ENCODE results near the gene GPD2.
A peak's percentile ranks its signal among the peaks of the same experiment; 100 is the strongest.

Gene GPD2

DNA sequence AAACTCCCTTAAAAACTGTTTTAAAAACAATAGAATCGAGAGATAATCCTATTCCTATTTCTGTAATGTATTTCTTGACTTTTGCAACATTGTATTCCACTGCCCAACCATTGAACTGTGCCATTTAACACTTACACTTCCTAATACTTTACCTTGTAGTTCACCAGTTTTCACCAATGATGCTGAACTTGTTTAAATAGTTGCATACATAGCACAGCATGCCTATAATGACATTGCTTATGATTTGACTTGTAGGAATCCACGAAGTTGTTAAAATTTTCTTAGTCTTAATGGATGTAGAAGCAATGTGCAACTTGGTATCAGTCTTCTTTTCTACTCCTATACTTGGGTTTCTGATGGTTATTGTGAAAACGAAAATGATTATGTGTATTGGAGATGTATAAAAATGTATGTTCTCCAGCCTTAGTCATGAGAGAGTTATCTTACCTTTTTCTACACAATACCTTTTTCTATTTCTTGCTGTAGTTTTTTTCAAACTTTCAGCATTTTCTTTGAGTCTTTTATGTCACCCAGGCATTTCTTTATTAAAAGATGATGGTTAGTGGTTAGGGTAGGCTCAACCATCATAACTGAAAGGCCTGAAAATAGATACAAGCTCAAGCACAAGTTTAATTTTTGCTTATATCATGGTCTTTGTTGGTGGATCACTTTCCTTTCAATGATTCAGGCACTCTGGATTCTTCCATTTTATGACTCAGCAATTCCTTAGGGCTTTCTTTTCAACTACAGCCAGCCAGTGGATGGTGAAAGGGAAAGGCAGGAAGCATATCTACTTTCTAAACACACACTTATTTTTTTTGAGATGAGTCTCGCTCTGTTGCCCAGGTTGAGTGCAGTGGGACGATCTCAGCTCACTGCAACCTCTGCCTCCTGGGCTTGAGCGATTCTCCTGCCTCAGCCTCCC is 9.4 kb downstream of the GPD2 start:
- no peak for DNase-seq (ENCODE audit: low read depth, low spot score)
- TF ChIP-seq POLR2AphosphoS5 (IDR thresholded peaks at IDR 0.05; ENCODE audit: borderline replicate concordance, low read depth, low read length): no peak
- TF ChIP-seq EZH2 (IDR thresholded peaks at IDR 0.05): no peak
- no peak for TF ChIP-seq FOXP2 (optimal IDR thresholded peaks at IDR 0.05; ENCODE audit: control extremely low read depth, extremely low read length, insufficient read depth)
- Histone ChIP-seq H3K4me3 (no peak overlapping the region), H3K9ac (ENCODE audit: insufficient read length) (no peak overlapping the region), H3K27ac (no peak overlapping the region), H3K36me3 (ENCODE audit: insufficient read depth, low read length) (no peaks in the 10 kb centered on the region), H3K9me3 (ENCODE audit: low read depth, low read length) (no peaks in the 10 kb centered on the region)

- Histone ChIP-seq H3K9me3 (ENCODE audit: low read depth, low read length) (no peaks in the 10 kb centered on the region), H3K36me3 (ENCODE audit: insufficient read depth, low read length) (no peaks in the 10 kb centered on the region), H3K4me3 (no peak overlapping the region), H3K9ac (ENCODE audit: insufficient read length) (no peak overlapping the region), H3K27ac (no peak overlapping the region)
- TF ChIP-seq EZH2 (IDR thresholded peaks at IDR 0.05): no peak
- DNase-seq (ENCODE audit: low read depth, low spot score): no peak
Observed at GRCh38 chr2:156447761-156448160, 11.6 kb downstream of the GPD2 start.

DNA sequence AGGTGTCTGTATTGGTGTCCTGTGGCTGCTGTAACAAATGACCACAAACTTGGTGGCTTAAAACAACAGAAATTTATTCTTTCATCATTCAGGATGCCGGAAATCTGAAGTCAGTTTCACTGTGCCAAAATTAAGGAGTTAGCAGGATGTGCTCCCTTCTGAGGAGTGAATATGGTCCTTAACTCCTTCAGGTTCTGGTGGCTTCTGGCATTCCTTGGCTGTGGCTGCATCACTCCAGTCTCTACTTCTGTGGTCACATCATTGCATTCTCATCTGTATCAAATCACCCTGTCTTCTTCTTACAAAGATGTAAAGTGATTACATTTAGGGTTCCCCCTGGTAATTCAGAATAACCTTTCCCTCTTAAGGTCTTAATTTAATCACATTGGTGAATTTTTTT is 12.6 kb downstream of the GPD2 start:
- no peaks in the 10 kb centered on the region for H3K9me3 ChIP-seq (ENCODE audit: low read depth, low read length)
- TF ChIP-seq POLR2AphosphoS5 (IDR thresholded peaks at IDR 0.05; ENCODE audit: borderline replicate concordance, low read depth, low read length) (no peak), EZH2 (IDR thresholded peaks at IDR 0.05) (no peak), FOXP2 (optimal IDR thresholded peaks at IDR 0.05; ENCODE audit: control extremely low read depth, extremely low read length, insufficient read depth) (no peak)
- no peak overlapping the region for H3K4me3 ChIP-seq
- H3K27ac ChIP-seq: no peak overlapping the region
- no peak for DNase-seq (ENCODE audit: low read depth, low spot score)
- no peak overlapping the region for H3K9ac ChIP-seq (ENCODE audit: insufficient read length)
- no peaks in the 10 kb centered on the region for H3K36me3 ChIP-seq (ENCODE audit: insufficient read depth, low read length)

GRCh38 chr2:156452971-156453370 is 16.8 kb downstream of the GPD2 start:
- H3K4me3 ChIP-seq: no peak overlapping the region
- DNase-seq (ENCODE audit: low read depth, low spot score): no peak
- TF ChIP-seq EZH2 (IDR thresholded peaks at IDR 0.05) (no peak), FOXP2 (optimal IDR thresholded peaks at IDR 0.05; ENCODE audit: control extremely low read depth, extremely low read length, insufficient read depth) (no peak), POLR2AphosphoS5 (IDR thresholded peaks at IDR 0.05; ENCODE audit: borderline replicate concordance, low read depth, low read length) (no peak)
- H3K27ac ChIP-seq: no peak overlapping the region
- no peak overlapping the region for H3K9ac ChIP-seq (ENCODE audit: insufficient read length)
- H3K9me3 ChIP-seq (ENCODE audit: low read depth, low read length): no peaks in the 10 kb centered on the region
- no peaks in the 10 kb centered on the region for H3K36me3 ChIP-seq (ENCODE audit: insufficient read depth, low read length)

DNA sequence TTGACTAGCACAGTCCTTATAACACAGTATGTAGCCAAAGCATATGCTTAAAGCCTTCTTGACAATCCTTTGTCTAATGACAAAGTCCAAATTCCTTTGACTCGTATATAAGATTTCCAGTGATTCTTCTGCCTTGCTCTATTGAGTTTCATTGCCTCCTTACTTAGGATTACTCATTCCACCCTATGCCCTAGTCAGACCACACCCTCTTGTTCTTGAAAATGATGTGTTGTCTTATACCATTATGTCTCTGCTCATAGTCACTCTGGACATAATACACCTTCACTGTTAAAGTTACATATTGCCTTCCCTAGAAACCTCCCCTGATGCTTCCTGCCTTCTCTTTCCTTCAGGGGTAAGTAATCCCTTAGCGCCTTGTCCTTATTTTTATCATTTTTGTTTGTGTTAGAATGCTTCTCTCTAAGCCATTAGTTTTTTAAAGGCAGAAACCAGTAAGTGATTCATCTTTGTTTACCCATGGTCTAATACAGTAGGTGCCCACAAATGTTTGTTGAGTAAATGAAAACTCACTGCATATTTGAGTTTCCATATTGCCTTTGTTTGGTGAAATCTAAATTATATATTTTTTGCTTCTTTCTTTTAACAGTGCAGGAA is 19.3 kb downstream of the GPD2 start:
- H3K9ac ChIP-seq (ENCODE audit: insufficient read length): no peak overlapping the region
- TF ChIP-seq POLR2AphosphoS5 (IDR thresholded peaks at IDR 0.05; ENCODE audit: borderline replicate concordance, low read depth, low read length): no peak
- no peaks in the 10 kb centered on the region for H3K9me3 ChIP-seq (ENCODE audit: low read depth, low read length)
- no peak overlapping the region for H3K27ac ChIP-seq
- H3K4me3 ChIP-seq: no peak overlapping the region
- no peaks in the 10 kb centered on the region for H3K36me3 ChIP-seq (ENCODE audit: insufficient read depth, low read length)
- no peak for DNase-seq (ENCODE audit: low read depth, low spot score)

DNA sequence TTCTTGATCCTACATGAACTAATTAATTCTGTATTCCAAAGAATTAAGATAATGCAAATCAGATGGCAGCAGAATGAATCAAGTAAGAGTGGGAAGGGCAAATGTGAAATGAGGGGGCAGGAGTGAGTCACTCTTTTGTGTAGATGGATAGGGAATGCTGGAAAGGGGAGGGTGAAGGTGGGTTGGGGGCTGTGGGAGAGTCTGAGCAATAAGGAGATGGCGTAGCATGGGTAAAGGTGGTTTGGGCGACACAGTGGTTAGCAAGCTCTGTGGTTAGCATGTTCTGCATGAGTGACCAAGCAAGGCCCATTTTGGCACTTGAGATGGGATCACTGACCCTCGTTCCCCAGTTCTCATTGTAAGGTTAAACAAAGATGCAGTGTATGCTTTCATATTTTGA is 20.4 kb downstream of the GPD2 start:
- Histone ChIP-seq H3K27ac (no peak overlapping the region), H3K4me3 (no peak overlapping the region), H3K9me3 (ENCODE audit: low read depth, low read length) (no peaks in the 10 kb centered on the region), H3K9ac (ENCODE audit: insufficient read length) (no peak overlapping the region), H3K36me3 (ENCODE audit: insufficient read depth, low read length) (no peaks in the 10 kb centered on the region)
- TF ChIP-seq FOXP2 (optimal IDR thresholded peaks at IDR 0.05; ENCODE audit: control extremely low read depth, extremely low read length, insufficient read depth) (no peak), POLR2AphosphoS5 (IDR thresholded peaks at IDR 0.05; ENCODE audit: borderline replicate concordance, low read depth, low read length) (no peak), EZH2 (IDR thresholded peaks at IDR 0.05) (no peak)
- DNase-seq (ENCODE audit: low read depth, low spot score): no peak

DNA sequence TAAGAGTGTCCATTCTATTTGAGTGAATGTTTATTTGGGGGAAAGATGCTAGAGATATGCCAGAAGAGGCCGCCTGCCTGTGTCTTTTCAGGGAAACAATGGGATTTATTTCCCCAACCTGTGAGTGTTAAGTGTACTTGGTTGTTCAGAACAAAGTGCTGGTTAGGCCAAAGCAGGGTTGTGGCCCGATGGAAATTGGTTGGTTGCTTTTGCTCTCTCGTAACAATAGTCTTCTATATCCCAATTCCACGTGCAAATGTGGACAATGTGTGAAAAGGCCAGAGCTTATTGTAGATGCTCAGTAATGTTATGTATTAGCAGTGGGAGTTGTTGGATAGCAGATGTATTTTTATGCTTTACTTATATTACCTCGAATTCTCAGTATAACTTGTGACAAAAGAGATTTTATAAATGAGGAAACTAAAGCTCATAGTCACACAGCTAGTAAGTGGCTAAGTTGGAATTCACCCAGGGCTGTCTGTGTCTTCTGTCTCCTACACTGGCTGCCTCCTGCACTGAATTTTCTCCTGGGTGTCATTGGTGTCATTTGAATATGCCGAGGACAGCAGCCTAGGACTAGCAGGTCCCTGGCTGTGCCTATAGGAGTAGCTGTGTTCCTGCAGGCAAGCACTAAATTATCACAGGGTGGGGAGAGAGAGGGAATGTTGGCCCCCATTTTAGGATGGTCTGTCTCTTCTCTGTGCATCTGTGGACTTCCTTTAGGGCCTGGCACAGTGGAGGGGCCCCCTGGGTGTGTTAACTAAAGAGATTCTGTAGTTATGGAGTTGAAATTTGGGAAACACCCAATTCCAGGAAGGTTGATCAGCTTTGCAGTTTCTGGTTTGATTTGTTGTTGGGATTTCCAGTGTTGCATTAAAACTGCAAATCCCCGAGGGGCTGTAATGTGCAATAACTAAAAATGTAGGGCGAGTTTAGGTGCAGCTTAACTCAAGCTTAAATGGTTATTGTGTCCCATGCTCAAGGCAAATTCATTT is 21.6 kb downstream of the GPD2 start:
- Histone ChIP-seq H3K4me3 (peak overlapping the region; percentile 24; the same call in 1 of the 2 replicates), H3K9me3 (ENCODE audit: low read depth, low read length) (no peaks in the 10 kb centered on the region), H3K36me3 (ENCODE audit: insufficient read depth, low read length) (no peaks in the 10 kb centered on the region), H3K9ac (ENCODE audit: insufficient read length) (no peak overlapping the region), H3K27ac (peak overlapping the region; percentile 26; the same call in 1 of the 2 replicates)
- no peak for DNase-seq (ENCODE audit: low read depth, low spot score)
- no peak for TF ChIP-seq FOXP2 (optimal IDR thresholded peaks at IDR 0.05; ENCODE audit: control extremely low read depth, extremely low read length, insufficient read depth)
- TF ChIP-seq EZH2 (IDR thresholded peaks at IDR 0.05): no peak
- no peak for TF ChIP-seq POLR2AphosphoS5 (IDR thresholded peaks at IDR 0.05; ENCODE audit: borderline replicate concordance, low read depth, low read length)

- Histone ChIP-seq H3K4me3 (no peak overlapping the region), H3K36me3 (ENCODE audit: insufficient read depth, low read length) (no peaks in the 10 kb centered on the region), H3K27ac (no peak overlapping the region), H3K9ac (ENCODE audit: insufficient read length) (no peak overlapping the region), H3K9me3 (ENCODE audit: low read depth, low read length) (no peaks in the 10 kb centered on the region)
- TF ChIP-seq POLR2AphosphoS5 (IDR thresholded peaks at IDR 0.05; ENCODE audit: borderline replicate concordance, low read depth, low read length) (no peak), FOXP2 (optimal IDR thresholded peaks at IDR 0.05; ENCODE audit: control extremely low read depth, extremely low read length, insufficient read depth) (no peak), EZH2 (IDR thresholded peaks at IDR 0.05) (no peak)
- no peak for DNase-seq (ENCODE audit: low read depth, low spot score)
Observed at GRCh38 chr2:156459720-156460119, 23.5 kb downstream of the GPD2 start.
